ENCODE data around the gene MEIOC.
A peak's percentile ranks its signal among the peaks of the same experiment; 100 is the strongest.
"Not testable (repeated sequence)": the region's sequence is repeated elsewhere in the genome, so short reads cannot be mapped to it uniquely, and the experiment has no call there.

The MEIOC gene

DNA sequence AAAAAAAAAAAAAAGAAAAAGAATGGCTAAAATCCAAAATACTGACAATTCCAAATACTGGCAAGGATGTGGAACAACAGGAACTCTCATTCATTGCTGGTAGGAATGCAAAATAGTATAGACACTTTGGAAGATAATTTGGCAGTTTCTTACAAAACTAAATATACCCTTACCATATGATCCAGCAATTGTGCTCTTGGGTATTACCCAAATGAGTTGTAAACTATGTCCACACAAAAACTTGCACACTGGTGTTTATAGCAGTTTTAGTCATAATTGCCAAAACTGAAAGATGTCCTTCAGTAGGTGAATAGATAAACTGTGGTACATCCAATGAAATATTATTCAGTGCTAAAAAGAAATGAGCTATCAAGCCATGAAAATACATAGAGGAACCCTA is 8.5 kb upstream of the MEIOC start:
- no peak for DNase-seq (ENCODE audit: low read depth)

- DNase-seq (ENCODE audit: low read depth): no peak
Observed at GRCh38 chr17:44648963-44649362, 7.3 kb upstream of the MEIOC start.

GRCh38 chr17:44651228-44651627 is 5.0 kb upstream of the MEIOC start:
- no peak for DNase-seq (ENCODE audit: low read depth)

GRCh38 chr17:44652727-44653126 is 3.5 kb upstream of the MEIOC start:
- DNase-seq (ENCODE audit: low read depth): no peak

DNA sequence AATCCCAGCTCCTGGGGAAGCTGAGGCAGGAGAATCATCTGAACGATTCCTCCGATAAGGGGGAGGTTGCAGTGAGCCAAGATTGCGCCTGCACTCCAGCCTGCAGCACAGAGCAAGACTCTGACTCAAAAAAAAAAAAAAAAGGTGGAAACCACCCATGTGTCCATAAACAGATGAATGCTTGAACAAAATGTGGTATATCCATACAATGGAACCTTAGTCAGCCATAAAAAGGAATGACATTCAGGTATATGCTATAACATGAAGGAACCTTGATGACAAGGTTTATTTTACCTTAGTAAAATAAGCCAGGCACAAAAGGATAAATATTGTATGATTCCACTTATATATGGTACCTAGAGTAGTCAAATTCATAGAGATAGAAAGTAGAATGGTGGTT is 2.9 kb upstream of the MEIOC start:
- DNase-seq (ENCODE audit: low read depth): no peak

DNA sequence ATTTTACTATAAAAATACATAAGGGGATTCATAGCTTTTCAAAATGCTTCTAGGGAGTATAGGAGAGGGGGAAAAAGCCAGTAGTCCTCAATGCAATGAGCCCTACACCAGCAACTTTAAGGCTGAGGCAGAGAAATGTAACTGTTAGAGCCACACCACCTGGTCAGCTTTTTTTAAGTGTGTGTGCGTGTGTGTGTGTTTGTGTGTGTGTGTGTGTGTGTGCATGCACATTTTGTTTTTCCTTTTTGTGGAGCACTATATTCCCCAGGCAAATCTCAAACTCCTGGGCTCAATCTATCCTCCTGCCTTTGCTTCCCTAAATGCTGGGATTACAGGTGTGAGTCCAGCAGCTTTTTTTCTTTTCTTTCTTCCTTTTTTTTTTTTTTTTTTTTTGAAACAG is 2.3 kb upstream of the MEIOC start:
- DNase-seq (ENCODE audit: low read depth): no peak

DNA sequence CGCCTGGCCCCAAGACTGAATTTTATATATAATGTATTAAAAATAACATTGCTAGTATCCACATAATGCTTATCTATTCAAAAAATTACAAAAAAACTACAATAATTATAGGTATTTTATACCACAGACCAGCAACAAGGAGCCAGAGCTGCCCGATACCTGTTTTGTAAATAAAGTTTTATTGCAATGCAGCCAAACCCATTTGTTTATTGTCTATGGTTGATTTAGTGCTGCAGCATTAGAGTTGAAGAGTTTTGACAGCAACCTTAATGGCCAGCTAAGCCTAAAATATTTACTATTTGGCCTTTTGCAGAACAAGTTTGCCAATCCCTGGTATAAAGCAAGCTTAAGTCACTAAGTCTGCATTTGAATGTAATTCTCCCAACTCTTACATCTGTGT is 5.6 kb downstream of the MEIOC start:
- DNase-seq (ENCODE audit: low read depth): no peak

DNA sequence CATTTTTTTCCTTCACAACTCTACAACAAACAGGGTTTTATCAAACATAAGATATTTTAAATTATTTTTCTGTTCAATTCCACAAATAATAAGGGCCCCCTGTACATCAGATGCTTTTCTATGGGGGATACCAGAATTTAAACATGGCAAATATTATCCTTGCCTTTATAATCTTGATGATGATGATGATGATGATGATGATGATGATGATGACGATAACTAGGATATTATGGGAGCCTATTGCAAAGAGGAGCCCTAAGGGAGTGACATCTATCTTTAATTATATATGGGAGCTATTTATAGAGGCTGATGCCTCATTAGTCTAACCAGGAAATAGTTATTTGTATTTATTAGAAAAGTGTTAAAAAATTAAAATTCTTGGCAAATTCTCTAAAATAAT is 6.8 kb downstream of the MEIOC start:
- DNase-seq (ENCODE audit: low read depth): no peak

DNA sequence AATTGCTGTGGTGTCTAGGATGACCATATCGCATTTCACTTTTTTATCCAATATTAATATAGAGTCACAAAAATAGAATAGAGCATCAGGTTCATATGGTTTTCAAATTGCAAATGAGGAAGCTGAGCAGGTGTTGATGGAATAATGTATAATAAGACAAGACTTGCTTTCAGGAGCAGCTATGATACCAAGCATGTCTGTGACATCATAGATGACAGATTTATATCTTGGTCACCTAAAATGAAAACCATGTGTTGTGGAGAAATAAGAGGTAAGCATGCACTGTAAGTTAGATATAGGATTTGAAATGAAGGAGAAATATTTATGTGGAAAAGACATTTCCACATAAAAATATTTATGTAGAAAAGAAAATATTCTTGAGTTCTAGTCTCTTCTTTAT is 8.6 kb downstream of the MEIOC start:
- DNase-seq (ENCODE audit: low read depth): no peak

GRCh38 chr17:44666006-44666405 is 9.7 kb downstream of the MEIOC start:
- no peak for DNase-seq (ENCODE audit: low read depth)

GRCh38 chr17:44672479-44673093 is 16.3 kb downstream of the MEIOC start:
- peak; percentile 34 for DNase-seq (ENCODE audit: low read depth)

GRCh38 chr17:44673893-44674292 is 17.6 kb downstream of the MEIOC start:
- DNase-seq (ENCODE audit: low read depth): no peak

DNA sequence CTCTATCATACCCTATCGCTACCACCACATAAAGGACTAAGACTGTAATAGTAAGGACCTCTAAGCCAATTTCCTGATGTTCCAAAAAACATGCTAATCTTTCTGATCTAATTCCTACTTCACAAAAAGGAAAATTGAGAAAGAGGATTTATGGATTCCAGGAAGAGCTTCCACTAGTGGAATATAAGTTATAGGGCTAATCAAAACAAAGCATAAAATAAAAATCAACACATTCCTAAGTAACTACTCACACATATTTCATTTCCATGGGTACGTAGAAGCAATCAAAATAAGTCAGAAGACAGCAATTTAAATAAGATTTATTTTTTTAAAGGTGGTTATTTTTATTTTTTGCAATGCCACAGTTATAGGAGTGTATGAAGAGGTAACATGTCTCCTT is 20.9 kb downstream of the MEIOC start:
- DNase-seq (ENCODE audit: low read depth): peak; percentile 49

DNA sequence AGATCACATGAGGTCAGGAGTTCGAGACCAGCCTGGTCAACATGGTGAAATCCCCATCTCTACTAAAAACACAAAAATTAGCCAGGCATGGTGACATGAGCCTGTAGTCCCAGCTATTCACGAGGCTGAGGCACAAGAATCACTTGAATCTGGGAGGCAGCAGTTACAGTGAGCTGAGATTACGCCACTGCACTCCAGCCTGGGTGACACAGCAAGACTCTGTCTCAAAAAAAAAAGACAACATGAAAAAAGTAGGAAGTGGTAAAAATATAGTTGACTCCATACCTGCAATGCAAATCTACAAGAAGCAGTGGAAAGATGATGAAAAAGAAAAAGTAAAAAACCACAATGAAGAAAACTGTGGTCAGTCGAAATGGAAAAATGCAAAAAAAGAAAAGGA is 27.0 kb downstream of the MEIOC start:
- not testable (repeated sequence) for DNase-seq (ENCODE audit: low read depth)

- DNase-seq (ENCODE audit: low read depth): no peak
Observed at GRCh38 chr17:44687756-44688155, 31.5 kb downstream of the MEIOC start.

- no peak for DNase-seq (ENCODE audit: low read depth)
Observed at GRCh38 chr17:44688200-44688599, 31.9 kb downstream of the MEIOC start.

DNA sequence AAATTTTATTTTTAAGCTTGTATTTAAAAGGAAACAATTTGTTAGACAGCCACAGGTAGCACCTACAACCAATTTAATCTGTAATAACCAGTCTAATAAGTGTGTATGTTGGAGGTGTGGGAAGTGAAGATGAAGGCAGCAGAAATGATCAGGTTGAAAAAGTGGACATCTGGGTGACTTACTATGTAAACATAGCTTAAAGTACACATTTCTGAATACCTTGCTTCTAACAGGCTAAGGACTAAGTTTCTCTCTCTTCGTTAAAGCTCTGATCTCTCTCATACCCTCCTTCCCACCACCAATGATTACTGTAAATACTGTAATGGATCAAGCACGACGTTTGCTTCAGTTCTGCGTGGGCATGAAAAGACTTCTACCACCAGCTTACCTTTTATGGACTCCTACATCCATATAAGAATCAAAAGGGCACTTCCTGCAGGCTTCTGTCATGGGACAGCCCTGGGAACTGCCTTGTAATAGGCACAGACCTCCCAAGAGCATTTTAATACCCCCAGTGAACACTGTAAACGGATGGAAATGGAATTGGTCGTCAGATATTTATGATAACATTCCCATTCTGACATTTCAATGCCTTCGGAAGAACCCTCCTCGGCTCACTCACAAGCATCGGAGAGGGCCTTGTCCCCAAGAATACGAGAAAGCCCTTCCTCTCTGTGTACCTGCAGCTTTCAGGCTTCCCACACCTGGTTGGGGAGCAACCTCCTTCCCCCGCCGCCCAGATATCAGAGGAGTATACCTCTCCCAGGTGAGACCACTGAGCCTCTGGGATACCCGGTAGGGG is 32.6 kb downstream of the MEIOC start:
- DNase-seq (ENCODE audit: low read depth): no peak

DNA sequence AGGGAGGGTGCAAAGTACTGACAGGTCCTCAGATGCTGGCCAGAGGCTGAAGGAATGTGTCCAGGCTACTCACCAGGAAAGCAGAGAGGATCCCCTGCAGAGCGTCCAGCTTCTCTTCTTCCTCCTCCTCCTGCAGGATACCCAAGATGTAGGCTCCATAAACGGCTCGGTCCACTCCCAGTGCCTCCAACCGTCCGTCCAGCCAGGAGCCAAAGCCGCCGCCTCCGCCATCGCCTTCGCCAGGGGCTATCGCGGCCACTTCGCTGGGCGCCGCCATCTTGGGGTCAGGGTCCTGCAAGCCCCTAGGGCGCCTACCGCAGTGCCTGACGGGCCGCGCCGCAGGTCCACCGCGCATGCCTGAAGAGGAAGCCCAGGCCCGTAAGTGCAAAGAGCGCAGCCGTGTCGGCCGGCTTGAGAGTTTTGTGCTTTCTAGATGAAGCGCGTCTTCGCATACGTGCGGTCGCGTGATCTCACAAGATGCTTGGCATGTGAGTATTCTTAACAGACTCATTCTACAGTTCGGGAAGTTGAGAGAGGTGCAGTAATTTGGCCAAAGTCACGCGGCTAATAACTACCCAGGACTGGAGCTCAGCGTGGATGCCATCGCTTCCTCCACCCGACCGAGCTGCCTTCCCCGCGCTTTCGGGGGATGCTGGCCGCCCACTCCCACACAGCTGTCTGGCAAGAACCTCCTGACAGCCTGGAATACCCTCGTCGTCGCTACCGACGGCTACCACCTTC is 33.4 kb downstream of the MEIOC start, which contains the start of gene CCDC43:
CCDC43 (minus strand) TSS at position 300 of the 741 bp plus-strand sequence; CDS start at position 277, 23 bp downstream.
- DNase-seq (ENCODE audit: low read depth): peak; percentile 95

DNA sequence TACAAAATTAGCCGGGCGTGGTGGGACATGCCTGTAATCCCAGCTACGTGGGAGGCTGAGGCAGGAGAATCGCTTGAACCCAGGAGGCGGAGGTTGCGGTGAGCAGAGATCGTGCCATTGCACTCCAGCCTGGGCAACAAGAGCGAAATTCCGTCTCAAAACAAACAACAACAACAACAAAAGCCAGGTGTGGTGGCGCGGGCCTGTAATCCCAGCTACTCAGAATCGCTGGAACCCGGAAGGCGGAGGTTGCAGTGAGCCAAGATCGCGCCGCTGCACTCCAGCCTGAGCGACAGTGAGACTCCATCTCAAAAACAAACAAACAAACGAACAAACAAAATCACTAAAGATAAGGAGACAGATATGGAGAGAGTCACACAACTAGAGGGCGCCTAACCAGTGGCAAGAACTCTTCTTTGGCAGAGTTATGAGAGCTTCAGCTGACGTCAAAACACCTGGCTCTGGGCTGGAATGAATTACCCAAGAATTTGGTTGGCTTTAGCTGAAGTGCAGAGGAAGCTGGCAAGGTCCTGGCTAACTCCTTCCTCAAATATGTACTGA is 34.6 kb downstream of the MEIOC start:
- peak; percentile 25 for DNase-seq (ENCODE audit: low read depth)

DNA sequence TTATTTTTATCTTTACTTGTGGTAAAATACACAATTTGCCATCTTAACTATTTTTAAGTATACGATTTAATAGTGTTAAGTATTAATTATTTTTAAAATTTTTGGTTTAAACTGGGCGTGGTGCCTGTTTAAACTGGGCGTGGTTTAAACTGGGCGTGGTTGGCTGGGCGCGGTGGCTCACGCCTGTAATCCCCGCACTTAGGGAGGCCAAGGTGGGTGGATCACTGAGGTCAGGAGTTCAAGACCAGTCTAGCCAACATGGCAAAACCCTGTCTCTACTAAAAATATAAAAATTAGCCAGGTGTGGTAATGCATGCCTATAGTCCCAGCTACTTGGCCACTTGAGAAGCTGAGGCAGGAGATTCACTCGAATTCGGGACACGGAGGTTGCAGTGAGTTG is 37.3 kb downstream of the MEIOC start:
- no peak for DNase-seq (ENCODE audit: low read depth)

GRCh38 chr17:44700288-44700687 is 44.0 kb downstream of the MEIOC start:
- not testable (repeated sequence) for DNase-seq (ENCODE audit: low read depth)

DNA sequence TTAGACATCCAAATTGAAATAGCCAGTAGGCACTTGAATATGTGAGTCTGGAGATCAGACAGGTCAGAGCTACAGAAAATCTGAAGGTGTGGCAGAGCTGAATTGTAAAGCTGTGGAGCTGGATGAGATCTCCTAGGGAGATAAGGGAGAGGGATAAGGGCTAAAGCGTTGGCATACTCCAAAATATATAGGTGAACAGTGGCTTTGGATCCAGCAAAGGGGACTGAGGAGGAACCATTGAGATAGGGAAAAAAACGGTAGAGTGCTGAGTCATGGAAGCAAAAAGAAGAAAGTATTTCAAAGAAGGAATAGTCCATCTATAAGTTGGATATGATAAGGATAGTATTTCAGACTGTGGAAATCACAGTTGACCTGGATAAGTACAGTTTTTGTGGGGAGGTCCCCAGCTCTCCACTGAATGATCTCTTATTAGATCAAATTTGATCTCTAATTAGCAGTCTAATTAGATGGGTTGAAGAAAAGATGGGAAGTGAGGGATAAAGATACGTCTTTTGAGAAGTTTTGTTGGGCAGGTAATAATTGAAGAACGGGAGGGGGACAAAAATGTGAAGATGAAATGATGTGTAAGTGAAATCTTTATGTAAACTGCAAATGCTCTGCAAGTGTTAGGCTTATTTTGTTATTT is 51.6 kb downstream of the MEIOC start:
- peak; percentile 7 for DNase-seq (ENCODE audit: low read depth)

Measured in iris pigment epithelial cell (primary cell).